Measurements from ENCODE around the gene AS3MT. TPM values are rescaled to one million over a fixed set of nuclear protein-coding genes. Genes with fewer than 3 reads are reported as not detected.

The AS3MT gene
- total RNA-seq, 2 experiments from 2014 or later: 0.52 to 0.68 TPM

GRCh38 chr10:102863660-102864059 lies 5.6 kb upstream of the AS3MT start:
- no peak overlapping the region for H3K4me3 Mint-ChIP-seq
- ChIA-PET POLR2A (interaction anchor here (0.7 to 1.1 kb wide), 2 partner anchors 9 to 329 kb away, joined by 5 read pairs; partner anchors contain the start of gene BORCS7), CTCF (no interaction called here)
- no peak overlapping the region for H3K27ac Mint-ChIP-seq
- peaks cover under 1% of the 10 kb centered on the region for H3K4me1 Mint-ChIP-seq (ENCODE audit: low read depth)
- no peaks in the 10 kb centered on the region for H3K27me3 Mint-ChIP-seq (ENCODE audit: low read depth)
- H3K9me3 Mint-ChIP-seq (ENCODE audit: insufficient read depth): no peaks in the 10 kb centered on the region
- DNase-seq: no peak
- peaks cover 11% of the 10 kb centered on the region for H3K36me3 Mint-ChIP-seq (ENCODE audit: low read depth)
- ATAC-seq: no peak

GRCh38 chr10:102865620-102866019 lies 3.6 kb upstream of the AS3MT start:
- no peaks in the 10 kb centered on the region for H3K9me3 Mint-ChIP-seq (ENCODE audit: insufficient read depth)
- H3K4me1 Mint-ChIP-seq (ENCODE audit: low read depth): peaks cover 12% of the 10 kb centered on the region
- POLR2A ChIA-PET: interaction anchor here (0.6 kb wide), 1 partner anchor 508 kb away, joined by 3 read pairs; no protein-coding TSS in a partner anchor
- H3K36me3 Mint-ChIP-seq (ENCODE audit: low read depth): peaks cover 7% of the 10 kb centered on the region
- no peak overlapping the region for H3K4me3 Mint-ChIP-seq
- ATAC-seq (no peak), DNase-seq (no peak)
- H3K27me3 Mint-ChIP-seq (ENCODE audit: low read depth): peaks cover 8% of the 10 kb centered on the region
- CTCF ChIA-PET: interaction anchor here (1.0 to 1.3 kb wide), 2 partner anchors 10 to 36 kb away, joined by 4 to 5 read pairs; no protein-coding TSS in a partner anchor
- H3K27ac Mint-ChIP-seq: no peak overlapping the region

DNA sequence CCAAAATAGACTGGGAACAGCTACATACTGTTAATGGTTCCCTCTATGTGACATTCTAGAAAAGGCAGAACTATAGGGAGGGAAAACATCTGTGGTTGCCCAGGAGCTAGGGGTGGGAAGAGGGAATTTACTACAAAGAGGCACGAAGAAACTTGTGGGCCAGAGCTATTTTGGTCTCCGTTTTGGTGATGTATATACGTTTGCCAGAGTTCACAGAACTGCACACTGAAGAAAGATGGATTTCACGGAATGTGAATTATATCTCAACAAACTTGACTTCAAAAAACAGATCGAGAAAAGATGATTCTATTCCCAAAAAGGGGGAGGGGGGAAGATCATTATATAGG lies 386 bp upstream of the AS3MT start:
- H3K4me3 Mint-ChIP-seq: peak overlapping the region; percentile 58
- ATAC-seq (no peak), DNase-seq (no peak)
- peaks cover 1% of the 10 kb centered on the region for H3K36me3 Mint-ChIP-seq (ENCODE audit: low read depth)
- CTCF ChIA-PET: interaction anchor here (0.8 kb wide), 1 partner anchor 33 kb away, joined by 3 read pairs; no protein-coding TSS in a partner anchor
- no peak overlapping the region for H3K27ac Mint-ChIP-seq
- H3K9me3 Mint-ChIP-seq (ENCODE audit: insufficient read depth): no peaks in the 10 kb centered on the region
- POLR2A ChIA-PET: interaction anchor here (1.2 kb wide), 1 partner anchor 14 kb away, joined by 4 read pairs; no protein-coding TSS in a partner anchor
- H3K4me1 Mint-ChIP-seq (ENCODE audit: low read depth): peaks cover 12% of the 10 kb centered on the region
- H3K27me3 Mint-ChIP-seq (ENCODE audit: low read depth): peaks cover 9% of the 10 kb centered on the region

DNA sequence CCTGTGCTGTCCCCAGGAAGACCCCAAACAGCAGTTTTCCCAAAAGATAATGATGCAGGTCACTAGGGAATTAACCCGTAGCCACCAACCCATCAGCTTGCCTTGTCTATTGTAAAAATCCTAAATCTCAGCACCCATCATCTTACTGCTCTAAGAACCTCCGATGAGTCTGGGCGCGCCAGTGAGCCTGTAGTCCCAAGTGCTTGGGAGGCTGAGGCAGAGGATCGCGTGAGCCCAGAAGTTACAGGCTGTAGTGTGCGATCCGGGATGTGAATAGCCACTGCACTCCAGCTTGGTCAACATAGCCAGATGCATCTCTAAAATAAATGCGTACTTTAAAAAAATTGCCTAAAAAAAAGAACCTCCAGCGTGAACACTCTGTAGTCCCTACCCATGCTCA lies 951 bp downstream of the AS3MT start:
- Mint-ChIP-seq H3K9me3 (ENCODE audit: insufficient read depth) (no peaks in the 10 kb centered on the region), H3K27ac (no peak overlapping the region), H3K4me3 (peak overlapping the region; percentile 73), H3K4me1 (ENCODE audit: low read depth) (peaks cover 12% of the 10 kb centered on the region), H3K27me3 (ENCODE audit: low read depth) (peaks cover 9% of the 10 kb centered on the region), H3K36me3 (ENCODE audit: low read depth) (no peaks in the 10 kb centered on the region)
- ChIA-PET POLR2A (interaction anchor here (1.2 kb wide), 1 partner anchor 16 kb away, joined by 4 read pairs; no protein-coding TSS in a partner anchor), CTCF (interaction anchor here (1.2 kb wide), 1 partner anchor 31 kb away, joined by 3 read pairs; no protein-coding TSS in a partner anchor)
- DNase-seq (no peak), ATAC-seq (no peak)

GRCh38 chr10:102872163-102872562 lies 2.9 kb downstream of the AS3MT start:
- no peak overlapping the region for H3K27ac Mint-ChIP-seq
- peak; percentile 9 for DNase-seq
- no peaks in the 10 kb centered on the region for H3K36me3 Mint-ChIP-seq (ENCODE audit: low read depth)
- peaks cover 12% of the 10 kb centered on the region for H3K4me1 Mint-ChIP-seq (ENCODE audit: low read depth)
- POLR2A ChIA-PET: no interaction called here
- no peak for ATAC-seq
- peaks cover 9% of the 10 kb centered on the region for H3K27me3 Mint-ChIP-seq (ENCODE audit: low read depth)
- CTCF ChIA-PET: no interaction called here
- no peak overlapping the region for H3K4me3 Mint-ChIP-seq
- H3K9me3 Mint-ChIP-seq (ENCODE audit: insufficient read depth): no peaks in the 10 kb centered on the region

DNA sequence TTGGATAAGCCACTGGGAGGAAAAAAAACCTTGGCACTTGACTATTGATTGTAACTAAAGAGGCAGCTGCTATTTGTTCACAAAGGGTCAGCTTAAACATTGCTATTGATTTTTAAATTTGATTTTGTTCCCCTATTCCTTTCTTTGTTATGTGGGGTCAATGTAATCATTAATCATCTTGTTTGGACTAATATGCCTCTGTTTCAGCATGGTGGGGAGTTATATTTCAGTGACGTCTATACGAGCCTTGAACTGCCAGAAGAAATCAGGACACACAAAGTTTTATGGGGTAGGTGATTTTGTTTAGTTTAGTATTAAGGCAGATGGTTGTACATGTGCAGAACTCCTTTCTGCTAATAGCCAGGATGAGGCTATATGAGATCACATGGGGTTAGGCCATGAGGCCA lies 7.5 kb downstream of the AS3MT start:
- ChIA-PET POLR2A (no interaction called here), CTCF (interaction anchor here (2.1 kb wide), 1 partner anchor 25 kb away, joined by 8 read pairs; no protein-coding TSS in a partner anchor)
- no peaks in the 10 kb centered on the region for H3K4me1 Mint-ChIP-seq (ENCODE audit: low read depth)
- no peak overlapping the region for H3K4me3 Mint-ChIP-seq
- H3K36me3 Mint-ChIP-seq (ENCODE audit: low read depth): no peaks in the 10 kb centered on the region
- H3K9me3 Mint-ChIP-seq (ENCODE audit: insufficient read depth): no peaks in the 10 kb centered on the region
- DNase-seq (no peak), ATAC-seq (no peak)
- H3K27me3 Mint-ChIP-seq (ENCODE audit: low read depth): no peaks in the 10 kb centered on the region
- H3K27ac Mint-ChIP-seq: no peak overlapping the region

DNA sequence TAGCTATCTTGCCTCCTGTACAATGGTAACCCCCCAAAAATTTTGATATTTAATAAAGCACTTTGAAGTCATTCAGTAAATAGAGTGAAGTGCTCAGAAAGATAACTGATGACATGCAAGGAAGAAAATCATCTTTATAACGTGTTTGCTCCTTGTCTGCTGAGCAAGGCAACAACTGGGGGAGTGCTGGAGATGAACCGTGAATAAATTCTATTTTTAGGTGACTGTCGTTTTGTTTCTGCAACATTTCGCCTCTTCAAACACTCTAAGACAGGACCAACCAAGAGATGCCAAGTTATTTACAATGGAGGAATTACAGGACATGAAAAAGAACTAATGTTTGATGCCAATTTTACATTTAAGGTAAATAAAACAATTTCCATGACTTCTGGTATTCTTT lies 9.4 kb downstream of the AS3MT start:
- CTCF ChIA-PET: no interaction called here
- Mint-ChIP-seq H3K9me3 (ENCODE audit: insufficient read depth) (no peaks in the 10 kb centered on the region), H3K36me3 (ENCODE audit: low read depth) (no peaks in the 10 kb centered on the region), H3K4me1 (ENCODE audit: low read depth) (no peaks in the 10 kb centered on the region), H3K27me3 (ENCODE audit: low read depth) (no peaks in the 10 kb centered on the region), H3K27ac (no peak overlapping the region), H3K4me3 (no peak overlapping the region)
- POLR2A ChIA-PET: no interaction called here
- DNase-seq: no peak
- no peak for ATAC-seq

DNA sequence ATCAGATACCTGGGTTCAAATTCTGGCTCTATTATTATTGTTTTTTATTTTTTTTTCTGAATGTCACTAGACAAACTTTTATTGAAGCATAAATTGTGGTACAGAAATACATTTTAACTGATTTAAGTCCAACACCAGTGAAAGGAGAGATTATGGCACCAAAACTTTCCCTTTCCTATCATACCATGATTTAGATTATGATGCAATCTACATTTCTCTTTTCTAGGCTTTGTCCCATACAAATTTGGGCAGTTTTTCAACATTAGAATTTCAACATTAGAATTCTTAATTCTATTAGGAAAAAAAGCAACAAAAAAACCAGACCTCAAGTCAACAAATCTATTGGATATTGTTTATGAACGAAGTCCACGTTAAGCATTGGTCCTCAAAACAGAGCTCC lies 11.0 kb downstream of the AS3MT start:
- Mint-ChIP-seq H3K9me3 (ENCODE audit: insufficient read depth) (no peaks in the 10 kb centered on the region), H3K4me1 (ENCODE audit: low read depth) (no peaks in the 10 kb centered on the region), H3K4me3 (no peak overlapping the region), H3K27me3 (ENCODE audit: low read depth) (no peaks in the 10 kb centered on the region), H3K27ac (no peak overlapping the region), H3K36me3 (ENCODE audit: low read depth) (no peaks in the 10 kb centered on the region)
- ChIA-PET CTCF (no interaction called here), POLR2A (no interaction called here)
- ATAC-seq: no peak
- DNase-seq: no peak

DNA sequence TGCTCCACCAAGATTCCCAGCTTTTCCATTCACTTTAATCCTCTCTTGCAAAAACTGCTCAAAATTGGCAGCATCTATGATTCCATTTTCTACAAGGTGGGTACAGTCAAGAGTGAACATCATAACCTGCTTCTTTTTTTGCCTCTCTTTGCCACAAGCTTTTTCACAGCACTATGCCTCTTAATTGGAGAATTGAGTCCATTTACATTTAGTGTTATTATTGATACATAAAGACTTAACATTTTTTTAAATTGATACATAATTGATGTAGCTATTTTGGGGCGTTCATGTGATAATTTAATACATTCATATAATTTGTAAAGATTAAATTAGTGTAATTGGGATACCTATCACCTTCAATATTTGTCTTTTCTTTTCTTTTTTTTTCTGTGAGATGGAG lies 18.8 kb downstream of the AS3MT start:
- no peaks in the 10 kb centered on the region for H3K4me1 Mint-ChIP-seq (ENCODE audit: low read depth)
- no peak overlapping the region for H3K4me3 Mint-ChIP-seq
- POLR2A ChIA-PET: no interaction called here
- H3K27me3 Mint-ChIP-seq (ENCODE audit: low read depth): no peaks in the 10 kb centered on the region
- H3K27ac Mint-ChIP-seq: no peak overlapping the region
- CTCF ChIA-PET: no interaction called here
- no peak for DNase-seq
- H3K36me3 Mint-ChIP-seq (ENCODE audit: low read depth): no peaks in the 10 kb centered on the region
- H3K9me3 Mint-ChIP-seq (ENCODE audit: insufficient read depth): no peaks in the 10 kb centered on the region
- ATAC-seq: no peak

DNA sequence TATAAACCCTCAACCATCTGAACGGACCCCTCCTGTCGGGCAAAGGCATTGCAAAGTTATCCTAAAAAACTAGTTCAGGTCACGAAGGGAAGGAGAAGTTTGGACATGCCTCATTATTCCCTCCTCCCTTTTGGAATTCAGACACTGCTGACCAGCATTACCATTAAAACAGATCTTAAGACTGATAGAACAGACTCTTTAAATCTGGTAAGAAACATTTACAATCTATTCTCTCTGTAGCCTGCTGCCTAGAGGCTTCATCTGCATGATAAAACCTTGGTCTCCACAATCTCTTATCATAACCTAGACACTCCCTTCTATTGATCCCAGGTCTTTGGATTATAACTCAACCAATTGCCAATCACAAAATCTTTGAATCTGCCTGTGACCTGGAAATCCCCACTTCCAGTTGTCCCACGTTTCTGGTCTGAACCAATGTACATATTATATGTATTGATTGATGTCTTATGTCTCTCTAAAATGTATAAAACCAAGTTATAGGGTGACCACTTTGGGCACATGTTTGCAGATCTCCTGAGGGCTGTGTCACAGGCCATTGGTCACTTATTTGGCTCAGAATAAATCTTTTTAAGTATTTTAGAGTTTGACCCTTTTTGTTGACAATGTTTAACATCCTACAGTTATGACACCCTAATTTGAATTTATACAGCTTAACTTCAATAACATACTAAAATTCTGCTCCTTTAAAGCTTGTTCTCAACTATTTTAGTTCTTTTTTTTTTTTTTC lies 25.4 kb downstream of the AS3MT start:
- no peak for DNase-seq
- Mint-ChIP-seq H3K27me3 (ENCODE audit: low read depth) (no peaks in the 10 kb centered on the region), H3K4me3 (no peak overlapping the region), H3K36me3 (ENCODE audit: low read depth) (peaks cover 1% of the 10 kb centered on the region), H3K4me1 (ENCODE audit: low read depth) (no peaks in the 10 kb centered on the region), H3K27ac (no peak overlapping the region), H3K9me3 (ENCODE audit: insufficient read depth) (no peaks in the 10 kb centered on the region)
- ChIA-PET CTCF (no interaction called here), POLR2A (interaction anchor here (0.6 kb wide), 1 partner anchor 49 kb away, joined by 3 read pairs; no protein-coding TSS in a partner anchor)
- no peak for ATAC-seq

DNA sequence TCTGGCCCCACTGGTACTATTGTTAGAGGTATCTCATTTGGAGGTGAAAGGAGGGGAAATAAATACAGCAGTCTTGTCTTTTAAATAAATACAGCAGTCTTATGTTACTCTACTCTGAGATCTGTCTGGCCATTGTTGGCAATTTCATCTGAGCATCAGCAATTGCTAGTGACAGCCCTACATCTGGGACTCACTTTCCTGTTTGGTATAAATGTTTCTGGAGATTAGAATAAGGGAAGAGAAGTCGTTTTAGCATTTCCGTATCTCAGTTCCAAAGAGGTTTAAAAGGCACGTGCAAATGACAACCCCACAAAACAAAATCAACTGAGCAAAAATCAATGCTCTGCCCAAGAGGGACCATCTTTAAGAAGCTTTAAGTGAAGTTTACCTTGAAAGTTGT lies 30.7 kb downstream of the AS3MT start:
- Mint-ChIP-seq H3K4me1 (ENCODE audit: low read depth) (no peaks in the 10 kb centered on the region), H3K27me3 (ENCODE audit: low read depth) (no peaks in the 10 kb centered on the region), H3K27ac (no peak overlapping the region), H3K36me3 (ENCODE audit: low read depth) (no peaks in the 10 kb centered on the region), H3K9me3 (ENCODE audit: insufficient read depth) (no peaks in the 10 kb centered on the region), H3K4me3 (no peak overlapping the region)
- POLR2A ChIA-PET: no interaction called here
- DNase-seq (no peak), ATAC-seq (no peak)
- CTCF ChIA-PET: interaction anchor here (1.2 to 4.5 kb wide), 4 partner anchors 17 to 146 kb away, joined by 3 to 39 read pairs (median 9); partner anchors contain the start of genes BORCS7 and CNNM2

DNA sequence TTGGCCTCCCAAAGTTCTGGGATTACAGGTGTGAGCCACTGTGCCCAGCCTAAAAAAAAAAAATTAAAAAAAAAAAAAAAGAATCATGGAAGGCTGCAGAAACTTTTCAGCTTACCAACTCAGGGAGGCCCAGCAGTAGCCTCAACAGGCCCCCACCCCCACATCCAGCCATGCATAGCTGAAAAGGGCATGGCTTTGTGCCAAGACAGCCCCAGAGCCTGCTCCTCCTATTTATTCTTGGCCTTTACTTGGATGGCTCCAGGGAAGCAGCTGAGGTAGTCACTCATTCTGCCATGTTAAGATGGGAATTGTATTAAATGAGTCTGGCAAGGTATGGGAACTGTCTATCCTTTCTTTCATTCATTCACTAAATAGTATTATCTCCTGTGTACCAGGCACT lies 35.1 kb downstream of the AS3MT start:
- Mint-ChIP-seq H3K4me3 (no peak overlapping the region), H3K27me3 (ENCODE audit: low read depth) (no peaks in the 10 kb centered on the region), H3K36me3 (ENCODE audit: low read depth) (no peaks in the 10 kb centered on the region), H3K27ac (no peak overlapping the region), H3K9me3 (ENCODE audit: insufficient read depth) (no peaks in the 10 kb centered on the region), H3K4me1 (ENCODE audit: low read depth) (no peaks in the 10 kb centered on the region)
- ChIA-PET CTCF (interaction anchor here (1.1 kb wide), 1 partner anchor 12 kb away, joined by 3 read pairs; no protein-coding TSS in a partner anchor), POLR2A (no interaction called here)
- ATAC-seq: no peak
- no peak for DNase-seq

Data from activated CD8-positive, alpha-beta T cell treated with anti-CD3 and anti-CD28 coated beads, Interleukin-2, amount 10 ng/mL, durations not matched to agents 7 days and 5 days (primary cell).